HepG2 (cell line): ENCODE data around the gene SUPT6H. TPM values are rescaled to one million over a fixed set of nuclear protein-coding genes. Genes with fewer than 3 reads are reported as not detected.

Experiments used
- ARNT2 ChIP-seq: sonication (generic); formaldehyde crosslinking; IDR thresholded peaks from 2 replicates; pipeline ENCODE4 v1.8.0; 2022; ENCODE audit warnings: mild to moderate bottlenecking, low read depth, missing genetic modification reagents, moderate library complexity
- ETV6 ChIP-seq: sonication (generic); formaldehyde crosslinking; conservative IDR thresholded peaks from 2 replicates; pipeline ENCODE4 v1.4.0; 2020; ENCODE audit warnings: missing genetic modification reagents
- GZF1 ChIP-seq: sonication (generic); formaldehyde crosslinking; IDR thresholded peaks from 2 replicates; pipeline ENCODE4 v1.5.1; 2020; ENCODE audit warnings: mild to moderate bottlenecking, missing genetic modification reagents
- HNF4A ChIP-seq: sonication (generic); formaldehyde crosslinking; IDR thresholded peaks from 2 replicates; pipeline ENCODE4 v1.4.0; 2020; ENCODE audit warnings: missing genetic modification reagents
- HNRNPK ChIP-seq: fragments of 200-400 bp; formaldehyde crosslinking; IDR thresholded peaks from 2 replicates; pipeline ENCODE4 v1.6.1; 2018; ENCODE audit warnings: low read length, low read depth, moderate library complexity, mild to moderate bottlenecking; ENCODE audit not compliant: poor library complexity, severe bottlenecking
- JUN ChIP-seq: sonication (generic); formaldehyde crosslinking; IDR thresholded peaks from 2 replicates; pipeline ENCODE4 v1.4.0; 2020; ENCODE audit warnings: mild to moderate bottlenecking, missing genetic modification reagents
- MED13 ChIP-seq: sonication (generic); formaldehyde crosslinking; IDR thresholded peaks from 2 replicates; pipeline ENCODE4 v1.5.0; 2020; ENCODE audit warnings: missing genetic modification reagents
- PPARG ChIP-seq: conservative IDR thresholded peaks from 2 replicates; pipeline ENCODE4 v1.6.1; 2016; ENCODE audit warnings: missing biosample characterization, missing genetic modification reagents
- SNAI1 ChIP-seq: sonication (generic); formaldehyde crosslinking; IDR thresholded peaks from 2 replicates; pipeline ENCODE4 v1.5.0; 2020; ENCODE audit warnings: mild to moderate bottlenecking, missing genetic modification reagents, borderline replicate concordance
- ZBTB42 ChIP-seq: sonication (generic); formaldehyde crosslinking; IDR thresholded peaks from 2 replicates; pipeline ENCODE4 v1.5.0; 2020; ENCODE audit warnings: mild to moderate bottlenecking, missing genetic modification reagents
- ZBTB7B ChIP-seq: sonication (generic); formaldehyde crosslinking; IDR thresholded peaks from 2 replicates; pipeline ENCODE4 v1.4.0; 2020; ENCODE audit warnings: missing genetic modification reagents
- ZFP62 ChIP-seq: sonication (generic); formaldehyde crosslinking; IDR thresholded peaks from 2 replicates; pipeline ENCODE4 v1.4.0; 2020; ENCODE audit warnings: missing genetic modification reagents
- ZFYVE20 ChIP-seq: sonication (generic); formaldehyde crosslinking; IDR thresholded peaks from 2 replicates; pipeline ENCODE4 v1.8.0; 2023; ENCODE audit warnings: low read depth, mild to moderate bottlenecking, moderate library complexity, missing genetic modification reagents, borderline replicate concordance
- ZNF180 ChIP-seq: sonication (generic); formaldehyde crosslinking; IDR thresholded peaks from 2 replicates; pipeline ENCODE4 v1.4.0; 2020; ENCODE audit warnings: low read depth, missing genetic modification reagents, borderline replicate concordance
- ZNF431 ChIP-seq: sonication (generic); formaldehyde crosslinking; IDR thresholded peaks from 2 replicates; pipeline ENCODE4 v1.9.0; 2022; ENCODE audit warnings: missing genetic modification reagents, low read depth, mild to moderate bottlenecking, borderline replicate concordance
- ZNF652 ChIP-seq: IDR thresholded peaks from 2 replicates; pipeline ENCODE4 v1.6.1; 2016; ENCODE audit warnings: low read depth, borderline replicate concordance
- ZNF678 ChIP-seq: sonication (generic); formaldehyde crosslinking; IDR thresholded peaks from 2 replicates; pipeline ENCODE4 v1.4.0; 2020; ENCODE audit warnings: mild to moderate bottlenecking, missing genetic modification reagents
- ZNF724P ChIP-seq: sonication (generic); formaldehyde crosslinking; IDR thresholded peaks from 2 replicates; pipeline ENCODE4 v1.8.0; 2022; ENCODE audit warnings: missing genetic modification reagents, borderline replicate concordance
- polyA plus RNA-seq, 8 experiments: library from polyadenylated mRNA; depleted of rRNA in 3 of 8; stranded (reverse) in 7 of 8; unstranded in 1 of 8; fragments of >200 nt; fragmentation: Illumina TruSeq in 4 of 8; extraction: Trizol in 4 of 8; gene quantifications; 2 replicates each; pipeline versions ENCODE4 v1.2.1 to v1.2.3, GENCODE V29; 2011 to 2016; ENCODE audit warnings: low read depth in 4 of 8, missing spikeins in 1 of 8, mixed read lengths in 1 of 8; ENCODE audit not compliant: insufficient read depth in 1 of 8
- total RNA-seq, 5 experiments: library from RNA; depleted of rRNA; stranded (reverse); fragments of >200 nt; fragmentation: Illumina TruSeq; extraction: Trizol; gene quantifications; 2 replicates each; pipeline ENCODE4 v1.2.3, GENCODE V29; 2016; ENCODE audit warnings: low read depth in 1 of 5
- TF ChIP-seq, protein P1 (sequence below): sonication (generic); formaldehyde crosslinking; IDR thresholded peaks from 2 replicates; pipeline ENCODE4 v1.4.0; 2020; ENCODE audit warnings: mild to moderate bottlenecking, missing genetic modification reagents
- TF ChIP-seq, protein P2 (sequence below), 2 experiments: sonication (generic) in 1 of 2; formaldehyde crosslinking in 1 of 2; IDR thresholded peaks; 2 replicates each; pipeline versions ENCODE4 v1.5.1 to v1.6.1; 2011 to 2020; ENCODE audit warnings: borderline replicate concordance in 1 of 2, low read depth in 1 of 2, low read length in 1 of 2, mild to moderate bottlenecking in 1 of 2, missing genetic modification reagents in 1 of 2, moderate library complexity in 1 of 2

SUPT6H gene
- total and polyA plus RNA-seq, 2 of the 13 experiments (the other 11 are each of a cell fraction or from before 2014, with no cell fraction given) = 32.7 to 39.9 TPM

DNA sequence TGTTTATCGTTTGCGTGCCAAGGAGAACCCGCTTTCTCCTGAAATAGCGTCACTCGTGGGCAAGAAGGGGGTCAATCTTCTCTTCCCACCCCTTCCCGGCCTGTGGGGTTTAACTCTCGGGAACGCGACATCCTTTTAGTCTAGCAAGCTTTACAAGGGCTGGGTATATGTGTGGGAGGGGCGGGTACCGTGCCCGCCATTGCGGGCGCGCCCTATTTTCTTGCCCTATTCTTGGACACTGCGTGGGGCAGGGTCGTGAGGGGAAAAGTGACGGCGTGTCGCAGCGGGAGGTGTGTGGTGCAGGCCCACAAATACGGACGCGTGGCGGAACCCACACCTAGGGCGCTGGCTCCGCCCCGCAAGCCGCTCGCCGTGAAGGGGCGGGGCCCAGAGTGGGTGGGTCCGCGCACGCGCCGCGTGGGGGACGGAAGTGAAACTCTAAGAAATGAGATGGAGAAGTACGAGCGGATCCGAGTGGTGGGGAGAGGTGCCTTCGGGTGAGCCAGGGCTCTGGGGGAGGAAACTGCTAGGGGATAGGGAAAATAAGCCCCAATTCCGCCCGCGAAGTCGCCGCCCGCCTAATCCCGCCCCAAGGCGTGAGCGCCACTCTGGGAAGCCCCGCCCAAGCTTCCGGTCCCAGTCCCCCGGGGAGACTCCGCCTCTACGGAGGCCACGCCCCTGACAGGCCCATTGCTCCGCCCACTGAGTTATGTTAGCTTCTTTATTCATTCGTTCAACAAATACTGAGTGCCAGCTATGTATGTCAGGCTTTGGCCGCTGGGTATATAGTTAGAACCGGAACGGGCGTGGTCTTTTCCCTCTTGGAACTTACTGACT, 66.6 kb downstream of the SUPT6H start, which contains the start of gene NEK8 (continued):
- TF ChIP-seq, protein P1, sequence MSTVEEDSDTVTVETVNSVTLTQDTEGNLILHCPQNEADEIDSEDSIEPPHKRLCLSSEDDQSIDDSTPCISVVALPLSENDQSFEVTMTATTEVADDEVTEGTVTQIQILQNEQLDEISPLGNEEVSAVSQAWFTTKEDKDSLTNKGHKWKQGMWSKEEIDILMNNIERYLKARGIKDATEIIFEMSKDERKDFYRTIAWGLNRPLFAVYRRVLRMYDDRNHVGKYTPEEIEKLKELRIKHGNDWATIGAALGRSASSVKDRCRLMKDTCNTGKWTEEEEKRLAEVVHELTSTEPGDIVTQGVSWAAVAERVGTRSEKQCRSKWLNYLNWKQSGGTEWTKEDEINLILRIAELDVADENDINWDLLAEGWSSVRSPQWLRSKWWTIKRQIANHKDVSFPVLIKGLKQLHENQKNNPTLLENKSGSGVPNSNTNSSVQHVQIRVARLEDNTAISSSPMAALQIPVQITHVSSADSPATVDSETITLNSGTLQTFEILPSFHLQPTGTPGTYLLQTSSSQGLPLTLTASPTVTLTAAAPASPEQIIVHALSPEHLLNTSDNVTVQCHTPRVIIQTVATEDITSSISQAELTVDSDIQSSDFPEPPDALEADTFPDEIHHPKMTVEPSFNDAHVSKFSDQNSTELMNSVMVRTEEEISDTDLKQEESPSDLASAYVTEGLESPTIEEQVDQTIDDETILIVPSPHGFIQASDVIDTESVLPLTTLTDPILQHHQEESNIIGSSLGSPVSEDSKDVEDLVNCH (CRISPR knock-in tag) = no peak
- TF ChIP-seq ZBTB7B (CRISPR knock-in tag) = no peak
- TF ChIP-seq MED13 (CRISPR knock-in tag) = no peak
- no peak for TF ChIP-seq SNAI1
- TF ChIP-seq ZNF180 (CRISPR knock-in tag) = no peak
- no peak for TF ChIP-seq GZF1
- TF ChIP-seq ZBTB42 (CRISPR knock-in tag) = no peak
- TF ChIP-seq ETV6 = no peak
- peak; percentile 43; the same call in 1 of the 2 replicates for TF ChIP-seq PPARG (CRISPR knock-in tag)
- TF ChIP-seq HNRNPK = no peak
- TF ChIP-seq HNF4A (CRISPR knock-in tag) = no peak; the same call in 1 of the 2 replicates
- TF ChIP-seq, protein P2, sequence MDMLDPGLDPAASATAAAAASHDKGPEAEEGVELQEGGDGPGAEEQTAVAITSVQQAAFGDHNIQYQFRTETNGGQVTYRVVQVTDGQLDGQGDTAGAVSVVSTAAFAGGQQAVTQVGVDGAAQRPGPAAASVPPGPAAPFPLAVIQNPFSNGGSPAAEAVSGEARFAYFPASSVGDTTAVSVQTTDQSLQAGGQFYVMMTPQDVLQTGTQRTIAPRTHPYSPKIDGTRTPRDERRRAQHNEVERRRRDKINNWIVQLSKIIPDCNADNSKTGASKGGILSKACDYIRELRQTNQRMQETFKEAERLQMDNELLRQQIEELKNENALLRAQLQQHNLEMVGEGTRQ (IDR thresholded peaks at IDR 0.05; ENCODE audit: low read depth, low read length) = no peak
- TF ChIP-seq, protein P2 (CRISPR knock-in tag; IDR thresholded peaks at IDR 0.05; ENCODE audit: borderline replicate concordance) = no peak
- 0 out of 2 replicates have a peak, but pooled peaks have one; percentile 50 for TF ChIP-seq JUN (CRISPR knock-in tag)
- peak; percentile 24; the same call in 1 of the 2 replicates for TF ChIP-seq ZNF431 (CRISPR knock-in tag)
- TF ChIP-seq ZNF724P (CRISPR knock-in tag) = no peak
- TF ChIP-seq ZFYVE20 (CRISPR knock-in tag) = no peak
- TF ChIP-seq ZNF678 (CRISPR knock-in tag) = 0 out of 2 replicates have a peak, but pooled peaks have one; percentile 61
- TF ChIP-seq ZFP62 (CRISPR knock-in tag) = 0 out of 2 replicates have a peak, but pooled peaks have one; percentile 5
- no peak for TF ChIP-seq ZNF652 (CRISPR knock-in tag)
- TF ChIP-seq ARNT2 = no peak
